Lower leg skin (tissue), 3 donors: ENCODE data around the gene RTL10.

Experiments used
- POLR2A ChIP-seq, 2 donors: fragments of 450-650 bp; IDR thresholded peaks; one replicate each; pipeline ENCODE4 v1.6.1; 2016 to 2017; ENCODE audit warnings: antibody characterized with exemption in 2 of 2, mild to moderate bottlenecking in 1 of 2, moderate library complexity in 1 of 2
- TF ChIP-seq, protein P1 (sequence below), 3 donors: fragments of 450-650 bp; IDR thresholded peaks; one replicate each; pipeline ENCODE4 v1.5.1; 2016; ENCODE audit warnings: antibody characterized with exemption in 3 of 3, mild to moderate bottlenecking in 3 of 3, moderate library complexity in 2 of 3

DNA sequence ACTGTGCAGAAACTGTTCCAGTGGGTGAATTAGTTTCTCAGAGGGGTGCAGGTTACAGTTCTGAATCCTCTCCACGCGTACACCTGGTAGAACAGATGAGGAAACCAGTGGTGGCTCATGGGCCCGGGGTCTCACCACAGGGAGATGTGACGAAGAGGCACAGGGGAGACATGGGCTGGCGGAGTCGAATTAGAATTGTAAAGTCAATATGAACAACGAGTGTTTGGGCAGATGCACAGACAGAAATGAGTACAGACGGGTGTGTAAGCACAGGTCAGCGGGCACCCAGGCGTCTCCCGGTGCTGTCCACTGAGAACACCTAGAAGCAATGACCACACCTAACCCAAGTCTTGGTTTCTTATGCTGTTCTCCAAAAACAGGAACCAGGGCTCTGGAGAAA, 41.8 kb downstream of the RTL10 start:
- TF ChIP-seq, protein P1, sequence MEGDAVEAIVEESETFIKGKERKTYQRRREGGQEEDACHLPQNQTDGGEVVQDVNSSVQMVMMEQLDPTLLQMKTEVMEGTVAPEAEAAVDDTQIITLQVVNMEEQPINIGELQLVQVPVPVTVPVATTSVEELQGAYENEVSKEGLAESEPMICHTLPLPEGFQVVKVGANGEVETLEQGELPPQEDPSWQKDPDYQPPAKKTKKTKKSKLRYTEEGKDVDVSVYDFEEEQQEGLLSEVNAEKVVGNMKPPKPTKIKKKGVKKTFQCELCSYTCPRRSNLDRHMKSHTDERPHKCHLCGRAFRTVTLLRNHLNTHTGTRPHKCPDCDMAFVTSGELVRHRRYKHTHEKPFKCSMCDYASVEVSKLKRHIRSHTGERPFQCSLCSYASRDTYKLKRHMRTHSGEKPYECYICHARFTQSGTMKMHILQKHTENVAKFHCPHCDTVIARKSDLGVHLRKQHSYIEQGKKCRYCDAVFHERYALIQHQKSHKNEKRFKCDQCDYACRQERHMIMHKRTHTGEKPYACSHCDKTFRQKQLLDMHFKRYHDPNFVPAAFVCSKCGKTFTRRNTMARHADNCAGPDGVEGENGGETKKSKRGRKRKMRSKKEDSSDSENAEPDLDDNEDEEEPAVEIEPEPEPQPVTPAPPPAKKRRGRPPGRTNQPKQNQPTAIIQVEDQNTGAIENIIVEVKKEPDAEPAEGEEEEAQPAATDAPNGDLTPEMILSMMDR (IDR thresholded peaks at IDR 0.05) = no peak
- TF ChIP-seq POLR2A (IDR thresholded peaks at IDR 0.05) = no peak
